ENCODE data around the gene ERAL1.
A peak's percentile ranks its signal among the peaks of the same experiment; 100 is the strongest.

Gene ERAL1

DNA sequence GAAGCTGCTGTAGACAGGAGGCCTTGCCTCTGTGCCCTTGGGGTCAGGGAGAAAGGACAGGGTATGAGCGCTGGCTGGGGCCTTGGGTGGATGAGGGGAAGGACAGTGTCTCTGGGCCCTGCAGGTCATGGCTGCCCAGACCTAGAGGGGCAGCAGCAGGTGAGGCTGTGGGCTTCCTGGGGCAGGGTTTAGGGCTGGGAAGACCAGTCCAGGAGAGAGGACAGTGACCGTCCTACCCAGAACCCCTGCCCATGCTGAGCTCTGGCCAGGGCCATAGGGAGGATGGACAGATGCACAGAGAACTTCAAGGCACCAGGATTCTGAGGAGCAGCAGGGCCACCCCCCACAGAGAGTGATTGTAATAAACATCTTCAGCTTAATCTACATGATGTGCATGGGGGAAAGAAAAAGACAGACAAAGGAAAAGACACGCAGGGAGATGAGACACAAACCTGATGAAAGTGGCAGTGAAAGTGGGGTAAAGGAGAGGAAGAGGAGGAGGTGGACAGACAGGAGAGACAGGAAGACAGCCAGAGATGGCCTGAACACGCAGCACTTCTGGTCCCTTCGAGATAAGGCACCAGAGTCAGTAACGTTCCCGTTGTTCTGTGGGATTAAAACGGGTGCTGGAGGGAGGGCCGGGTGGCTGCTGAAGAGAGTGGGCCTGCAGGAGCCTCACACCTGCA, 25.2 kb downstream of the ERAL1 start:
- no peak for DNase-seq

DNA sequence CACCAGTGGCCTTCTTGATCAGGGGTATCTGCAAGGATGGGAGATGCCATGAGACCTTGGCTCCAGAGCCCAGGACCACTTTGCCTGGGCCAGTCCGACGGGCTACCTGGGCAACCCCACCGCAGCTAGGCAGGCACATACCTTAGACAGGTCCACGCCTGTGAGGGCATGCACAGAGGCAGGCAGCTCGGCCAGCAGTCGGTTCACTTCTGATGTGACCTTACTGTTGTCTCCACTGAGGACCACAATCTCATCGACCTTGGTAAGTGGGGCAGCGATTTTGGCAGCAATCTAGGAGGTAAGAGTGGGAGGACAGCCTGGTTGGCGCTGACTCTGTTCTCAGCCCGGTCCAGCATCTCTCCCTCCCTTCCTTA, 25.7 kb downstream of the ERAL1 start:
- DNase-seq = no peak

DNA sequence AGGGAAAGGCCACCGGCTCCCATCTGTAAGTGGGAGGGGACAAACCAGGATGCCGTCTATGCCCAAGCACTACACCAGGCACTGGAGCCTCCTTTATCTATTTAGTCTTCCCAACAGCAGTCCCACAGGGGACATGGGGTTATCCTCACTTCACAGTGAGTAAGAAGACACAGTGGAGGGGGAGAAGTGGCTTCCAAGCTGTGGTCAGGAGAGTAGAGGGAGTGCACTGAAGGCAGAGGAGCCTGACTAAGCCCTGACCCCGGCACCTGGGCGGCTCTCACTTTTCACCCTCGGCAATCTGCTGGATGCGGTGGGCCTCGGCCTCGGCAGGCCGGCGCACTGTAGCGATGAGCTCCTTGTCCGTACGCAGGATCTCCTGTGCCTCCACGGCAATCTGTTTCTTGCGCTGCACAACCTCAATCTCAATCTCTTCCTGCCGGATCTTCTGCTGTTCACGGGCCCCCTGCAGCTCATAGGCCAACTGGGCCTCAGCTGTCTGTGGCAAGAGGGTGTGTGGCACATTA, 26.8 kb downstream of the ERAL1 start:
- no peak for DNase-seq

DNA sequence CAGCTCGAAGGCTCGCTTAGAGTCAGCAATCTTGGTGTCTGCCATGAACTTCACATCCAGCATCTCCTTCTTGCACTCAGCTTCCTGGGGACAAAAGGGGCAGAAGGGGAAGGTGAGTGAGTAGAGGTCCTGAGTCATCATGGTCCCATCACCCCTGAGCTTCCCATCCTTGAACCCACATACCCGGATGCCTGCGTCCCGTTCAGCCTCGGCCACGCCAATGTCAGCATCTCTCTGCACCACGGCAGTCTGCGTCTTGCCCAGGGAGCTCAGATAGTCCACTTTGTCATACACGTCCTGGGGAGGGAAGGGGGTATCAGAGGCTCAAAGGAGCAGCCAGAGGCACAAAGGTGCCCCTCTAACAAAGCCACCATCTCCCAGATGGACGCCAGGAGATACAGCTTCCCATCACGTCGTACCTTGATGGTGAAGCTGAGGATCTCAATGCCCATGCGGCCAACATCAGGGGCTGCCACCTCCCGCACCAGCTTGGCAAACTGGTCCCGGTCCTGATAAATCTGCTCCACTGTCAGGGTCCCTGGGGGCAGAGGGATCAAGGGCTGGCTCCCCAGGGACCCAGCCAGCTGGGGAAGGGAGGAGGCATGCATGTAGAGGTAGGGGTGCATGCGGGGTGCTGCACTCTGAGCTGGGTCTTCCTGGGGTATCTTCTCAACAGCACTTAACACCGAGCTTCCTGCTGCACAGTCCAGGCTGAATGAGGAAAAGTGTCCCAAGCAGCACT, 27.5 kb downstream of the ERAL1 start:
- no peak for DNase-seq

DNA sequence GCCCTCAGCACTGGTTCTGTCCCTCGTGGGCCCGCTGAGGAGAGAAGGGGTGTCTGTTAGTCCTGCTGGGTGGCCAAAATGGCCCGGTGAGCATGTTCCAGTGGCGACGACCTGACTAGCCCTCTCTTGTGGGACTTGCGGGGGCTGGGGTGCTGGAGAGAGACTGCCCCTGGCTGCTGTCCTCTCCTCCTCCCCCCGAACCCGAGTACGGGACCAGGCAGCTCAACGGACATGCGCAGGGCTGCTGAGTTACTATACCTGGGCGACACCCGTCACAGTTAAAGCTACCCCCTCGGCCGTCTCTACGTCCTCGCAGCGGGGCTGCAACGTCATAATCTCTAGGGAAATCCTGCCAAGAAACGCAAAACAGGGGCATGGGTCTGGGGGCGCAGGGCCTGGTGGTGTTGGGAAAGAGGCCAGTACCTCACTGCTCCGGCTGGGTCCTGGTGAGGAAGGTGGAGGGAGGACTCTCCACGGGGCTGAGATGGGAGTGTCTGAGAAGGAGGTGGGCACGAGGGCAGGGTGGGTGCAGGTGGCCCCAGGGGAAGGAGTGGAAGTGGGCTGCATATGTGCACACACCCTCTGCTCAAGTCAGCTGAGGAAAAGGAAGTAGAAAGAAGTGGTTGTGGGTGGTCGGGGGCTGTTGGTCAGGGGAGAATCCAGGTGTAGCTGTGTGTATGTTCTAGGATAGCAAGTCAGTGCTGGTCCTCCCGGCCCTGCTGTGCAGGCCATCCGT, 29.3 kb downstream of the ERAL1 start:
- no peak for DNase-seq

DNA sequence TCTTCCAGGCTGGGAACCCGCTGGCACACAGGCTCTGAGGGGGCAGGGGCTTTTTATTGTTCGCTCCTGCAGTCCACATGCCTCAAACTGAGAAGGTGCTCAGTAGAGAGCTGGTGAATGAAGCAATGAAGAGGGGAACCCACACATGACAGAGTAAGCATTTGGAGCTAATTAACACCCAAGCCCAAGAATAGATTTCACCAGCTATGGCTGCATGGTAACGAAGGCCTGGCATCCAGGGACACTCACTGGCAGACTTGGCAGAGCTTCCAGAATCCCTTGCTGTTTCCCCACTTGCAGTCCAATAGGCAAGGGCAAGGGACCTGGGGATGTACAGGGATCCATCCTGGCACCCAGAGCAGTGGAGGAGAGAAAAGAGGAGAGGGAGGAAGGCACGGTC, 30.5 kb downstream of the ERAL1 start:
- DNase-seq = no peak

DNA sequence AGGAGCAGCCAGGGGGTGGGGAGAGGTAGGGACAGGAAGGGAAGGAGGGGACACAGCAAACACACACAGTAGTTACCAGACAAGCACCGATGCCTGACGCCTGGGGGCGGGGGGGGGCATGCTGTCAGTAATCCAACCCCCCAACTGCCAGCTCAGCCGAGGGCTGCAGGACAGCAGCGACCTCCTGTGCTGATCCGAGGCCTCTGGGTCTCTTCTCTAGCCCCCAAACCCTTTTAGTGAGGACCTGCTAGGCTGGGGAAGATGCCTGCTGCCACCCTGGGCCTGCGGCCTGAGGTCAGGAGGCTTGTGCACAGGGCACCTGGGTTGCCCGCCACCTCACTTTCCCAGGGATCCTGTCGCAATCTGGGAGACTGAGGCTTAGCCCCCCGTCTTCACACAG, 31.1 kb downstream of the ERAL1 start:
- no peak for DNase-seq

DNA sequence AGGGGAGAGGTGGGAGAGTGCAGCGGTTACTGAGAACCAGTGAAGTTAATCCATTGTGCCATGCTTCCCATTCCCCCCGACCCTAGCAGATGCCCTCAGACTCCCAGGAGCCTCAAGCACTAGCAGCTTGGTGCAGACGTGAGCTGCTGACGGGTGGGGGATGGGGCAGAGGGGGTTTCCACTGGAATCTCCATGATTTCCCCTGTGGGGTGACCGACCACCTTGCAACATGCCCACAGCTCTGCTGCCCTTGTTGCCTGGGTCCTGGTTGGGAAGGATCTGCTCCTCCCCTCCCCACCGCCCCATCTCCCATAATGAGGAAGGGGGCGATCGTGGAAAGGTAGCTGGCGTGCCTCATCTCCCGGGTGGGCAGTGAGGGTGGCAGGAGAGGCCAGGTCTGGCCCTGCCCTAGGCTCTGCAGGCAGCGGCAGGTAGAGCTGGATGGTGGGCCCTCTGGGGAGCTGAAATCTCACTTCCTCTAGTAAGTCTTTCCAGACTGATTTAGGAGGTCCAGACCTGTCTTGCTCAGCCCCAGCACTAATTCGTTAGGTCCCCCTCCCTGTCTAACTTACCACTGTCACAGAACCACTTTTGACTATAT, 33.2 kb downstream of the ERAL1 start:
- DNase-seq = no peak

DNA sequence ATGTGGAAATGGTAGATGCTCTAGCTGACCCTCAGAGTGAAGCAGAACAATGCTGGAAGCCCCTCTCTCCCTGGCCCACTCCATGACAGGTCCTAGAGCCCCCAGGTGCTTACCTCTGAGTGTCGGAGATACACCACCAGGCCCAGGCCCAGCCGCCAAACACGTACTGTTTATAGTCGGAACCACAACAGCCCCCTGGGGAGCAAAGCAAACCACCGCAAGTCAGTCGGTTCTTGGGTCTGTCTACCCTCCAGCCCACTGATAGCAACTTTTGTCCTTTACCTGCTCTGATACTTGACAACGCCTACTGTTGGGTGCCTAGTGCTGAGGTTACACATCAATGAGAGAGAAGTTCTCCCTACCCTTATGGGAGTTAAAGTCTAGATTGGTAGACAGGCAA, 34.0 kb downstream of the ERAL1 start:
- no peak for DNase-seq

DNA sequence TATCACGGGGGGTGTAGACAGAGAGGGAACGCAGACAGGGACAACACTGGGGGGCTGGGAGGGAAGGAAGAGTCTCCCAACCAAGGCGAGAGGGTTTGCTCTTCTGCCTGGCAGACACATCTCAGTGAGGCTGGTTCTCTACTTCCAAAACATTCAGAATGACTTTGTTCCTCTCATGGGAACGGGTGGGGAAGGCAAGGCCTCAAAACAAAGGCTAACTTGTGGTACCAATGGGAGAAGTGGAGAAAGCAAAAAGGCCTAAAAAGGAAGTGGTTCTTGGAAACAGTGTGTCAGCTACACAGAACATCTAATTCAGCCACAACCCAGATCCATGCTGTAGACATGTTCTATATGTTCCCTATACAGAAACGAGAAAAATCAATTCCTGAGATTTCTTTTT, 35.2 kb downstream of the ERAL1 start:
- no peak for DNase-seq

DNA sequence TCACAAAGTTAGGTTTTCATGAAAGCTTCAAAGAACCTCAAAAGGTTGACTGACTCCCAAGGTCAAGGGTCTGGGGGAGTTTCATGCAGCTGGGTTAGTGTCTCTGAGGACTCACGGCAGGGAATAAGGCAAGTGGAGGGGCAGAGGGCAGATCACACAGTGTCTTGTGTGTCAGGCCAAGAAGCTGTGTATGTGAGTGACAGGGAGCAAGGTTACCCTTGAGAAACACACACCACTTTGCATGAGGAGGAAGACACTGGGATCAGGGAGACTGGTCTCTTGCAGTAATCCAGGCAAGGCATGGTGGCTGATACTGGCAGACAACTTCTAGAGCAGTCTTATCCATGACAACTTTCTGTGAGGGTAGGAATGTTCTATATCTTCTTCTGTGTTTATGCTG, 36.4 kb downstream of the ERAL1 start:
- no peak for DNase-seq

DNA sequence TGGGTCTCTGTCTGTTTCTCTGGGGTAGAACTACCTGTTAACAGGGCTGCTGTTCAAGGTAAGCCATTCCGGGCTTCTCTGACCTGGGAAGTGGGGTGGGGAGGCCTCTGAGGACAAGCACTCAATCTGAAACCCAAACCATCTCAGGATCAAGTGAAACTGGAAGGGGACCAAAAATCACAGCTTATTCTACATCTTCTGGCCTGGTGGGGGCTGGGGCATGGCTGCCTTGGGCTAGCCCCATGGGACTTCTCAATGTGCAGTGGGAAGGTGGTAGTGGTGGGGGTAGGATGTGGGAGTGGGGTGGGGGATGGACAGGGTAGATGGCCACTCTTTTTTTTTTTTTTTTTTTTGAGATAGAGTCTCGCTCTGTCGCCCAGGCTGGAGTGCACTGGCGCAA, 37.2 kb downstream of the ERAL1 start:
- DNase-seq = no peak

DNA sequence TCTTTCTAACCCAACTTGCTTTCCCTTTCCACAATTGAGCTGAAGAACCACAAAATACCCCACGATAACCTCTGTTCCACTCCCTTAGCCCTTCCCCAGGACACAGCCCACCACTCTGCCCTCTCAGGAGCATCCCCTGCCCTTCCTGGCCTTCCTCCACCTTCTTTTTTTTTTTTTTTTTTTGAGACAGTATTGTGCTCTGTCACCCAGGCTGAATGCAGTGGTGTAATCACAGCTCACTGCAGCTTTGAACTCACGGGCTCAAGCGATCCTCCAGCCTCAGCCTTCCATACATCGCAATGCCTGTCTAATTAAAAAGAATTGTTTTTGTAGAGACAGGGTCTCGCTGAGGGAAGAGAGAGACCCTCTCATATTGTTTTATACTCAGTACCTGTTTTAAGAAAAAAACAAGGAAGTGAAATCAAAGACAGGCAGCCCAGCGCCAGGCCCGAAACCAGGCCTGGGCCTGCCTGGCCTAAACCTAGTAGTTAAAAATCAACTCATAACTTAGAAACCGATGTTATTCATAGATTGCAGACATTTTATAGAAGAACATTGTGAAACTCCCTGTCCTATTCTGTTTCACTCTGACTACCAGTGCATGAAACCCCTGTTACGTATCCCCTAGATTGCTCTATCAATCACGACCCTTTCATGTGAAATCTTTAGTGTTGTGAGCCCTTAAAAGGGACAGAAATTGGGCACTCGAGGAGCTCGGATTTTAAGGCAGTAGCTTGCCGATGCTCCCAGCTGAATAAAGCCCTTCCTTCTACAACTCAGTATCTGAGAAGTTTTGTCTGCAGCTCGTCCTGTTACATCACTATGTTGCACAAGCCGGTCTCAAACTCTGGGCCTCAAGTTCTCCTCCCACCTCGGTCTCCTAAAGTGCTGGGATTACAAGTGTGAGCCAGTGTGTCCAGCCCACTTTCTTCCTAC, 38.7 kb downstream of the ERAL1 start:
- DNase-seq = peak in 2 of 5 experiments; percentile 17 to 68

DNA sequence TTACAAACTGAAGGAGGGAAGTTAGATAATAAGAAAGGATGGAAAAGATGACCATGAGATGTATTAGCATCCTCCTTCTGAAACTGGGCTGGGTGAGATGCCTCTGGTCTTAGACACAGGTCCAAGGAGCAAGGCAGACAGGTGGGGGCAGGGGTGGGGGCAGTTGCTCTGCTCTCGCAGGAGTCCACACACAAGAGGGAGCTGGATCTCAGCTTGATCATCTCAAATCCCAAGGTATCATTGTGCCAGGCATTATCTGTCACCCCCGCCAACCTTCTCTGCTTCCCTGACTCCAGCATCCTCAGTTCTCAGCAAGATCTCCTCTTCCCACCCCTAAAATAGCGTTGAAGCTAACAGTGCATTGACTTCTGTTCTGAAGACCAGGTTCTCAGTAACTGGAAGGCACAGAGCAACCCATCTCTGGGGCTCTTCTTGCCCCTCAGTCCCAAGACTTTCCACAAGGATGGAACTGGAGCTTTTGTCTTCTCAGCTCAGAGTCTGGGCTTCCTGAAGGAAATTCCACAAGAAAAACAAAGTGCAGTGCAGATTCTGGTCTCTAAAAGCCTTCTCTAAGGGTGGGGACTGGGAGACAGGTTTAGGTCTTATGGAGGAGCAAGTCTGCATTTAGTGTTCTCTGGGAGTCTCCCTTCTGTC, 41.1 kb downstream of the ERAL1 start:
- DNase-seq = no peak

DNA sequence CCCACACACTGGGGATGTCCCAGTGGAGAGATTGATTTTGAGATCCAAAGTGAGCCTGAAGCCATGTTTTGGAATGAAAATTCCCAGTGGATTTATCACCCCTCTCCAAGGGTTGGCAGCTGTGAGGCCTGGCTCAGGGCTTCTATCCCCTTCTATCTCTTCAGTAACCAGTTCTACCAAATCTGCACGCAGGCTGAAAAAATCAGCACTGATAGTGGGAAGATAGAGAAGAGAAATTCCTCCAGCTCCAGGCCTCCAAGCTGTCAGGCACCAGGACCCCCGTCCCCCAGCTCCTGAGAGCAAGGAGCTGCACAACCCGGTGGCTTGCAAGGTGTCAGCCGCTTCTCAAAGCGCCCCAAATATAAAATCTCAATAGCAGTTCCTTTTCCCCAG, 41.7 kb downstream of the ERAL1 start:
- no peak for DNase-seq

DNA sequence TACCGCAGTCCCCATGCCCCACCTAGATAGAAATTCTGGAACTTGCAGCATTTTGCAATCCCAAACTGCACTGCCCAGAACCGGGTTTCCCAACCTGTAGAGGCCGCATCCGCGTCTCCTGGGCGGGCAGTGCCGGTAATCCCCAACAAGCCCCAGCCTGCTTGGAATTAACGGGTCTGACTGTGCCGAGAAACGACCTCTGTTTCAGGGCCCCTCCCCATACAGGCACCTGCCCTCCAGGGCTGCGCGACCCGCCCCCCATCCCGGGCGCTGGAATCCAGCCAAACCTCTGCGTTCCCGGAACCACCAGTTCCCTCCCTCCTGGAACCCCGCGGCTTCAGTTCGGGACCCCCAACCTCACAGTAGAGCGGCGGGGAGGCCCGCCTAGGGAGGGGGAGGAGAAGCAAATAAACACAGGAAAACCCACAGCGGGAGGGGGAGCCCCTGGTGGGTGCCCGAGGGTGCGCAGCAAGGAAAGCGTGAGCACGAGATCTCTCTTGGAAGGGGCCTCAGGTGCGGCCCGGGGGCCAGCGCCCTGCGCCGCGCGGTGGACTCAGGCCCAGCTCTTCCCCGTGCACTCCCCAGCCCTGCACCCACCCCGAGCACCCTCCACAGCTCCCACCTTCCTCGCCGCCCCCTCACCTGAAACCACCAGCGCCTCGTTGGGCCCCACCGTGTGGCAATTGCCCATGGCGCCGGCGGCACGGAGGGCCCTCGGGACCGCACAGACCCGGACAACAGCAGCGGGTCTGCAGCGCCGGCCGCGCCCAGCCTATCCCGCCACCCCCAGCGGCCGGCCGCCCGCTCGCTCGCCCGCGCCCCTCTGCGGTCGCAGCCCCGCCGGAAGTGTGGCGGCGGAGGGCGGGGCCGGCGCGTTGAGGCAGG, 42.3 kb downstream of the ERAL1 start, which contains the start of gene FLOT2:
Gene FLOT2 (minus strand): TSS at position 850 of the 885 bp plus-strand sequence. CDS start 159 bp downstream, at position 691.
- peak; percentile 30 to 70 (median 61) for DNase-seq

DNA sequence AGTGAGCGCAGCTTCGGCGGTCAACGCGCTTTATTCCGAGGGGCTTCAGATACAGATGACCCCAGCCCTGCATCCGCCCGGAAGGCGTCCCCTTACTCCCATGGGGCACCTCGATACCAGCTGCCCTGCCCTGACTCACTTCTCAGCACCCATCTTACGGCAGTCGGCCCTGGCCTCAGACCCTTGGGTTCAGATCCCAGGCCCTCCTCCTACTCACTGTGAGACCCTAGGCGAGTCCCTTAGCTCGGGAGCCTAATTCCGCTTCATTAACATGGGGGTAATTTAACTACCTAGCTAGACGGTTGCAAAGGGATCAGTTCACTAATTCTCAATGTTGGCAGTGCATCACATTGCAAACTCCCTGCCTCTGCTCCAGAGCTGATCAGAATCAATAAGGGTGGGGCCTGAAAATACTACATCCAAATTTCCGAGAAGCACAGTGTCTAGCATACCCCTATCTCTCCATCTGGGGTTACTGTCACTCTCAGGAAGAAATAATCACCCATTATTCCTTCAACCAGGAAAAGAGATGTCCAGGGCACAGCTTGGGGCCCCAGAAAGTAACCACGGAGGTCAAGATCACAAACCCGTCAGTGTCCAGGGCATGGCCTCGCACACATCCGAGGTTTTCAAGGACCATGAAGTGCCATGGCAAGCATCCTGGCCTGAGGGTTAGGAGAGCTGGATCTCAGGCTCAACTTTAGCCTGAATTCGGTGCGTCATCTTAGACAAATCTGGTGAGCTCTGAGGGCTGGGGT, 43.1 kb downstream of the ERAL1 start:
- DNase-seq = peak in 1 of 5 experiments; percentile 60

DNA sequence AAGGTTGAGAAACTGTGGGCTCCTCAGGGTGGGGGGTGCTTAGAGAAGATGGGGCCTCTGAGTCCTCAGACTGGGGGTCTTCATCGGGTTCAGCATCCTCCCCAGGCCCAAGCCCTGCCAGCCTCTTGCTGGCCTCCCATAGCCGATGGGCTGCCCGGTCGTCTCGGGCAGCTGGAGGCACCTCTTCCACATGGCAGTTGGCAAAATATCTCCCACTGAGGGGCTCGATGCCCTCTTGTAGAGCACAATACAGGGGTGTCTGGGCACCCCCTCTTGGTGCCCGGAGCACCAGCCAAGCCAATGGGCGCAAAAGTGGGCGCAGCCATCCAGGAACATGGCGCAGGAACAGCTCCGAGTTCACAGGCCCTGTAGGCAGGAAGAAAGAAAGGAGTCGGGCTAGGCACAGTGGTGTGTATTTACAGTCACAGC, 43.7 kb downstream of the ERAL1 start:
- DNase-seq = no peak

DNA sequence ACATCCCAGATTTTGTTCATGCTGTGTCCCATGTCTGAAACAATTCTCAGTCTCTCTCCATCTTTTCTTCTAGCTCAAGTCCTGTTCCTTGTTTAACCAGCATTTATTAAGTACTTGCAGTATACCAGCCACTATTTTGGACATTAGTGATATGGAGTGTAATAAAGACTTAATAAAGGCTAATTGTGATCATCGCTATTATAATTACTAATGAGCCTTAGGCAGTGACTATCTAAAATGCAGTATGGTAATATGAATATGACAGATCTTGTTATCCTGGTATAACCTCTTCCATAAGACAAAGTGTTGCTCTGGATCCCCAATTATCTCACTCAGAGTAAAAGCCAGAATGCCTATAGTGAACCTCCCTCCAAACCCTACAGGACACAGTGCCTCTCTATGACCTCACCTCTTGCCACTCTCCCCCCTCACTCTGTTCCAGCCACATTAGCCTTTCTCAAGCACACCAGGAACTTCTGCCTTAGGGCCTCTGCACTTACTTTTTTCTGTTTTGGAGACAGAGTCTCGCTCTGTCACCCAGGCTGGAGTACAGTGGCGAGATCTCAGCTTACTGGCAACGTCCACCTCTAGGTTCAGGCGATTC, 44.5 kb downstream of the ERAL1 start:
- no peak for DNase-seq

Data from T-helper 2 cell (primary cell).